Stimulated activated CD8-positive, alpha-beta memory T cell treated with anti-CD3 and anti-CD28 coated beads, Interleukin-7, amount 100 ng/mL, for 24 hours (primary cell): ENCODE measurements around the gene SDHAF4.
"Not testable (repeated sequence)": the region's sequence is repeated elsewhere in the genome, so short reads cannot be mapped to it uniquely, and the experiment has no call there.

Source experiments
- DNase-seq: peaks from one replicate; pipeline ENCODE4 v3.0.0-alpha.2; 2020; ENCODE audit warnings: low read depth

The SDHAF4 gene

GRCh38 chr6:70566751-70567382, at the start of gene SDHAF4:
TSS of gene SDHAF4 (plus strand) at chr6:70566930. CDS start at chr6:70566941, 11 bp downstream.
- DNase-seq, result peak; percentile 90

- DNase-seq, result no peak
These were observed 48.0 kb upstream of the SDHAF4 start for GRCh38 chr6:70518723-70519122.

- DNase-seq, result no peak
These were observed 46.2 kb upstream of the SDHAF4 start for GRCh38 chr6:70520575-70520974.

GRCh38 chr6:70524721-70525286, 41.9 kb upstream of the SDHAF4 start:
- no peak for DNase-seq

GRCh38 chr6:70527071-70527737, 39.5 kb upstream of the SDHAF4 start:
- no peak for DNase-seq

- DNase-seq, result no peak
These were observed 36.7 kb upstream of the SDHAF4 start for GRCh38 chr6:70530023-70530422.

- no peak for DNase-seq
These were observed 35.6 kb upstream of the SDHAF4 start for GRCh38 chr6:70531133-70531532.

GRCh38 chr6:70537266-70537665, 29.5 kb upstream of the SDHAF4 start:
- no peak for DNase-seq

GRCh38 chr6:70538376-70538775, 28.4 kb upstream of the SDHAF4 start:
- no peak for DNase-seq

GRCh38 chr6:70547313-70547712, 19.4 kb upstream of the SDHAF4 start:
- no peak for DNase-seq

- DNase-seq, result no peak
These were observed 18.8 kb upstream of the SDHAF4 start for GRCh38 chr6:70547905-70548304.

- no peak for DNase-seq
These were observed 17.4 kb upstream of the SDHAF4 start for GRCh38 chr6:70549327-70549726.

- no peak for DNase-seq
These were observed 15.2 kb upstream of the SDHAF4 start for GRCh38 chr6:70551566-70551965.

- DNase-seq, result not testable (repeated sequence)
These were observed 14.3 kb upstream of the SDHAF4 start for GRCh38 chr6:70552286-70552940.

- DNase-seq, result no peak
These were observed 13.8 kb upstream of the SDHAF4 start for GRCh38 chr6:70552974-70553373.

GRCh38 chr6:70557998-70558397, 8.7 kb upstream of the SDHAF4 start:
- no peak for DNase-seq

GRCh38 chr6:70562401-70562800, 4.3 kb upstream of the SDHAF4 start:
- not testable (repeated sequence) for DNase-seq

- DNase-seq, result no peak
These were observed 3.2 kb upstream of the SDHAF4 start for GRCh38 chr6:70563530-70563929.

- no peak for DNase-seq
These were observed 7.9 kb downstream of the SDHAF4 start for GRCh38 chr6:70574643-70575042.

GRCh38 chr6:70575899-70576495, 9.3 kb downstream of the SDHAF4 start:
- DNase-seq, result no peak

- no peak for DNase-seq
These were observed 19.4 kb downstream of the SDHAF4 start for GRCh38 chr6:70586114-70586513.

- DNase-seq, result no peak
These were observed 23.7 kb downstream of the SDHAF4 start for GRCh38 chr6:70590400-70590799.
